Measurements from ENCODE around the gene DPYSL3. TPM values are rescaled to one million over a fixed set of nuclear protein-coding genes. Genes with fewer than 3 reads are reported as not detected.

The DPYSL3 gene
- total RNA-seq, 1 experiment from 2014 or later = 17.2 TPM

DNA sequence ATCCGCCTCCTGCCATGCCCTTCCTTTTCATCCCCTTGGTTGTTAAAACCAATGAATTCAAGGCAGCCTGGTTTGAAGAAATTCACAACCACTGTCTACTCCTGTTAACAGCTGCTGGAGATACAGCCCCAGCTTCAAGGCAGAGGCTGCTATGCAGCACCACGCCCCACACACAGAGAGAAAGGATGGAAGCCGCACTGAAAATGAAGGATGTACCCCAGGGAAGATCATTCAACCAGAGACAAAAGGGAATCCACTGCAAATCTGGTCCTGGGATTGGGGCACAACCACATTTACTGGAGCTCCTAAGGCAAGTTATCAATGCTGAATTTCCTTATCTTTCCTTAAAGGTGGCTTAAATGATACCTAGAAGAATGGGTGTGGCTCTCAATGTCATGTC is 58.7 kb downstream of the DPYSL3 start:
- H3K36me3 ChIP-seq (ENCODE audit: control insufficient read depth in 1 of 2, insufficient read depth in 2 of 2, low read length in 2 of 2) = no peaks in the 10 kb centered on the region
- H4K20me1 ChIP-seq (ENCODE audit: insufficient read depth) = no peaks in the 10 kb centered on the region
- no peak overlapping the region for H3K4me2 ChIP-seq (ENCODE audit: low read length)
- H3K27ac ChIP-seq (ENCODE audit: low read depth, low read length) = no peak overlapping the region
- no peaks in the 10 kb centered on the region for H3K9me2 ChIP-seq (ENCODE audit: insufficient read depth)
- H3K27me3 ChIP-seq (ENCODE audit: insufficient read depth, low read length) = peaks cover 3% of the 10 kb centered on the region; the same call in 1 of the 2 replicates
- no peaks in the 10 kb centered on the region for H3K79me2 ChIP-seq (ENCODE audit: insufficient read depth, low read length)
- RAD21 ChIA-PET (ENCODE audit: low non-redundant PET in 1 of 2, low total read pairs in 2 of 2, uncharacterized antibody in 2 of 2, unreplicated experiment in 2 of 2) = no interaction called here
- POLR2A ChIA-PET = no interaction called here
- no TSS peak for BruUV-seq (replicated peaks)
- peaks cover 0 to 7% of the 10 kb centered on the region in 2 experiments; a peak in 2 of 4 replicates for H3K4me1 ChIP-seq (ENCODE audit: control insufficient read depth in 1 of 2, insufficient read depth in 2 of 2, low read length in 2 of 2)
- no peak for ATAC-seq
- H2AFZ ChIP-seq (ENCODE audit: low read depth, low read length, poor library complexity, severe bottlenecking) = no peak overlapping the region
- H3K4me3 ChIP-seq (replicated peaks in 1 of 2; ENCODE audit: low read depth in 1 of 2, low read length in 2 of 2) = no peak overlapping the region
- CTCF ChIA-PET = interaction anchor here (1.3 kb wide), 1 partner anchor 127 kb away, joined by 5 read pairs; no protein-coding TSS in a partner anchor
- intact Hi-C loops (cut with micrococcal nuclease) = no loop called here
- H3K9me3 ChIP-seq (ENCODE audit: control insufficient read depth in 1 of 2, insufficient read depth in 1 of 2, low read depth in 1 of 2, low read length in 2 of 2) = no peaks in the 10 kb centered on the region
- no peak for TF ChIP-seq RAD21 (IDR thresholded peaks at IDR 0.05; ENCODE audit: low read depth)
- no peak for TF ChIP-seq SP1 (IDR thresholded peaks at IDR 0.05; ENCODE audit: low read depth)
- no peak for TF ChIP-seq POLR2AphosphoS5 (IDR thresholded peaks at IDR 0.05; ENCODE audit: low read depth, low read length)
- TF ChIP-seq FOSL1 (IDR thresholded peaks at IDR 0.05; ENCODE audit: low read depth) = no peak
- TF ChIP-seq CTCF (IDR thresholded peaks at IDR 0.05 in 2 of 3, conservative IDR thresholded peaks at IDR 0.05 in 1 of 3; ENCODE audit: borderline replicate concordance in 1 of 3, insufficient read depth in 1 of 3, low read depth in 2 of 3, low read length in 2 of 3) = no peak
- no peak for TF ChIP-seq SRF (IDR thresholded peaks at IDR 0.05; ENCODE audit: low read depth)
- TF ChIP-seq ZFX (IDR thresholded peaks at IDR 0.05) = no peak
- no peak for TF ChIP-seq ZNF274 (IDR thresholded peaks at IDR 0.05; ENCODE audit: low read depth, low read length)
- no peak for TF ChIP-seq SIN3A (IDR thresholded peaks at IDR 0.05; ENCODE audit: low read depth)
- no peak for TF ChIP-seq EZH2phosphoT487 (IDR thresholded peaks at IDR 0.05; ENCODE audit: borderline replicate concordance)
- no peak for TF ChIP-seq EZH2 (IDR thresholded peaks at IDR 0.05)
- no peak for TF ChIP-seq TCF7L2 (IDR thresholded peaks at IDR 0.05; ENCODE audit: borderline replicate concordance, extremely low read depth, insufficient read depth, insufficient read length)
- no peak for TF ChIP-seq CBX3 (IDR thresholded peaks at IDR 0.05; ENCODE audit: low read depth)
- no peak for TF ChIP-seq ELF1 (IDR thresholded peaks at IDR 0.05; ENCODE audit: borderline replicate concordance, low read depth)
- TF ChIP-seq, protein P1, sequence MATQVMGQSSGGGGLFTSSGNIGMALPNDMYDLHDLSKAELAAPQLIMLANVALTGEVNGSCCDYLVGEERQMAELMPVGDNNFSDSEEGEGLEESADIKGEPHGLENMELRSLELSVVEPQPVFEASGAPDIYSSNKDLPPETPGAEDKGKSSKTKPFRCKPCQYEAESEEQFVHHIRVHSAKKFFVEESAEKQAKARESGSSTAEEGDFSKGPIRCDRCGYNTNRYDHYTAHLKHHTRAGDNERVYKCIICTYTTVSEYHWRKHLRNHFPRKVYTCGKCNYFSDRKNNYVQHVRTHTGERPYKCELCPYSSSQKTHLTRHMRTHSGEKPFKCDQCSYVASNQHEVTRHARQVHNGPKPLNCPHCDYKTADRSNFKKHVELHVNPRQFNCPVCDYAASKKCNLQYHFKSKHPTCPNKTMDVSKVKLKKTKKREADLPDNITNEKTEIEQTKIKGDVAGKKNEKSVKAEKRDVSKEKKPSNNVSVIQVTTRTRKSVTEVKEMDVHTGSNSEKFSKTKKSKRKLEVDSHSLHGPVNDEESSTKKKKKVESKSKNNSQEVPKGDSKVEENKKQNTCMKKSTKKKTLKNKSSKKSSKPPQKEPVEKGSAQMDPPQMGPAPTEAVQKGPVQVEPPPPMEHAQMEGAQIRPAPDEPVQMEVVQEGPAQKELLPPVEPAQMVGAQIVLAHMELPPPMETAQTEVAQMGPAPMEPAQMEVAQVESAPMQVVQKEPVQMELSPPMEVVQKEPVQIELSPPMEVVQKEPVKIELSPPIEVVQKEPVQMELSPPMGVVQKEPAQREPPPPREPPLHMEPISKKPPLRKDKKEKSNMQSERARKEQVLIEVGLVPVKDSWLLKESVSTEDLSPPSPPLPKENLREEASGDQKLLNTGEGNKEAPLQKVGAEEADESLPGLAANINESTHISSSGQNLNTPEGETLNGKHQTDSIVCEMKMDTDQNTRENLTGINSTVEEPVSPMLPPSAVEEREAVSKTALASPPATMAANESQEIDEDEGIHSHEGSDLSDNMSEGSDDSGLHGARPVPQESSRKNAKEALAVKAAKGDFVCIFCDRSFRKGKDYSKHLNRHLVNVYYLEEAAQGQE (IDR thresholded peaks at IDR 0.05; ENCODE audit: low read depth) = no peak
- TF ChIP-seq ATF3 (IDR thresholded peaks at IDR 0.05) = no peak
- H3K9ac ChIP-seq (ENCODE audit: low read length) = no peak overlapping the region
- no peak for DNase-seq (ENCODE audit: low read depth, low spot score)
